Measurements from ENCODE around the gene NUDT17.

DNA sequence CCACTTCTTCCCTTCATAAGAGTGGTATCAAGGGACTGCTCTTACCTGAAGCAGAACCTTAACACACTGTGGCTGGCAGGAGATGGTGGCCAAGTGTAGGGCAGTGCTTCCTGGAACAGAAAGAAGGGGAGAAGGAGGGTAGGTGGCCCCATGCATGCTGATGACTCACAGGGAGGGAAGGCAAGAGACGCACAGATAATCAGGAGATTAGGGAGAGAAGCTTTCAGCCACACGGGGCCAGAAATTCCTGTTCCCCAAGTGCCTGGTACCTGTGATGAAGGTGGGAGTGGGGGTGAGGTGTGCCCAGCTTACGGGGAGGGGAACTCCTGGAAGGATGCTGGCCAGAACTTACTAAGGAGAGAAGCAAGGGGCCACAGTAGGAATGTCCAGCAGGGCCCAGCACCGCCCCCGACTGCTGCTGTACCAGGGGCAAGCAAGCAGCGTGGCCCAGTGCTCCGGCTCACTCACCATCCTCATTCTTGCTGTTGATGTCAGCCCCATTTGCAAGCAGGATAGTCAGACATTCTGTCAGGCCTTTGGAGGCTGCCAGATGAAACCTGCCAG is 32.6 kb downstream of the NUDT17 start:
- TF ChIP-seq REPIN1 (tag by site-specific recombination; IDR thresholded peaks at IDR 0.05; ENCODE audit: low read depth) (no peak), CTCF (tag by site-specific recombination; IDR thresholded peaks at IDR 0.05) (no peak), ZNF112 (tag by site-specific recombination; IDR thresholded peaks at IDR 0.05) (no peak), ZNF10 (tag by site-specific recombination; IDR thresholded peaks at IDR 0.05) (no peak), SCRT1 (tag by site-specific recombination; IDR thresholded peaks at IDR 0.05; ENCODE audit: borderline replicate concordance) (no peak), ZNF184 (tag by site-specific recombination; IDR thresholded peaks at IDR 0.05) (no peak), ELK4 (IDR thresholded peaks at IDR 0.05; ENCODE audit: borderline replicate concordance, low read depth, low read length) (no peak)
